Endothelial cell of umbilical vein (primary cell): ENCODE data around the gene MTCL1. TPM values are rescaled to one million over a fixed set of nuclear protein-coding genes. Genes with fewer than 3 reads are reported as not detected.

Experiments used
- BruUV-seq: library from RNA; stranded (reverse); fragments of 400-500 nt; replicated peaks from 2 replicates; lab custom pipeline; 2021; lab: Mats Ljungman, UMichigan
- CTCF ChIA-PET: fragments of 300-600, 350-600 bp; sonication (Branson Sonifier 250); formaldehyde crosslinking; loops from one replicate; lab custom pipeline; 2021; ENCODE audit warnings: antibody characterized with exemption, inconsistent platforms; lab: Charles Lee
- POLR2A ChIA-PET: fragments of 300-600, 350-600 bp; sonication (Branson Sonifier 250); formaldehyde crosslinking; loops from one replicate; lab custom pipeline; 2021; ENCODE audit warnings: antibody characterized with exemption, inconsistent platforms; lab: Charles Lee
- DNase-seq: peaks from one replicate; pipeline ENCODE4 v3.0.0-alpha.2; 2011; ENCODE audit warnings: low read depth, low spot score
- FAIRE-seq: peaks from 2 replicates; lab custom pipeline; 2011; peaks lifted over from hg19 to GRCh38; lab: Jason Lieb, UNC
- H2AFZ ChIP-seq: 2 replicates; pipeline ENCODE4 v1.6.0; 2012; ENCODE audit warnings: low read depth, low read length, control low read depth, inconsistent platforms
- H3K27ac ChIP-seq: 2 replicates; pipeline ENCODE4 v1.5.1; 2011; ENCODE audit warnings: low read depth, mild to moderate bottlenecking, control low read depth, low read length, moderate library complexity; ENCODE audit not compliant: insufficient read depth
- H3K27me3 ChIP-seq, 2 experiments: 2 replicates each; pipeline versions ENCODE4 v1.6.0 to v1.6.1; 2011; ENCODE audit warnings: low read length in 2 of 2, mixed read lengths in 1 of 2; ENCODE audit not compliant: control insufficient read depth in 2 of 2, insufficient read depth in 2 of 2
- H3K36me3 ChIP-seq, 2 experiments: 2 replicates in 1 of 2; 3 replicates in 1 of 2; pipeline ENCODE4 v1.5.1; 2011; ENCODE audit warnings: low read length in 2 of 2, mild to moderate bottlenecking in 1 of 2, moderate library complexity in 1 of 2; ENCODE audit not compliant: control insufficient read depth in 2 of 2, insufficient read depth in 2 of 2; ENCODE audit errors: extremely low read depth in 1 of 2
- H3K4me1 ChIP-seq: 3 replicates; pipeline ENCODE4 v1.5.1; 2011; ENCODE audit warnings: mild to moderate bottlenecking, low read length; ENCODE audit not compliant: control insufficient read depth, insufficient read depth; ENCODE audit errors: extremely low read depth
- H3K4me2 ChIP-seq: 2 replicates; pipeline ENCODE4 v1.6.1; 2011; ENCODE audit warnings: low read length, control low read depth, mixed read lengths; ENCODE audit not compliant: insufficient read depth
- H3K4me3 ChIP-seq, 3 experiments: fragments of 200-600 bp in 1 of 3; sonication (generic), shearing (Covaris generic) in 1 of 3; replicated peaks in 1 of 3; 2 replicates each; pipeline ENCODE4 v1.5.1; 2011 to 2016; ENCODE audit warnings: control low read depth in 3 of 3, low read length in 3 of 3, mild to moderate bottlenecking in 2 of 3, inconsistent platforms in 1 of 3, low read depth in 1 of 3, moderate library complexity in 1 of 3; ENCODE audit not compliant: insufficient read depth in 1 of 3
- H3K79me2 ChIP-seq: 2 replicates; pipeline ENCODE4 v1.6.0; 2012; ENCODE audit warnings: low read length, inconsistent platforms; ENCODE audit not compliant: control insufficient read depth, insufficient read depth
- H3K9ac ChIP-seq: replicated peaks from 2 replicates; pipeline ENCODE3; 2011; ENCODE audit warnings: low read length, control low read depth; ENCODE audit not compliant: insufficient read depth; ENCODE audit errors: extremely low read depth
- H3K9me1 ChIP-seq: replicated peaks from 3 replicates; pipeline ENCODE4 v1.6.0; 2011; ENCODE audit warnings: mild to moderate bottlenecking, low read length; ENCODE audit not compliant: control insufficient read depth, insufficient read depth; ENCODE audit errors: extremely low read depth
- H3K9me3 ChIP-seq: replicated peaks from 2 replicates; pipeline ENCODE4 v1.5.1; 2012; ENCODE audit warnings: low read length, inconsistent platforms; ENCODE audit not compliant: control insufficient read depth, insufficient read depth
- H4K20me1 ChIP-seq: replicated peaks from 2 replicates; pipeline ENCODE3; 2011; ENCODE audit warnings: mild to moderate bottlenecking, low read length; ENCODE audit not compliant: control insufficient read depth, insufficient read depth; ENCODE audit errors: extremely low read depth
- EZH2 ChIP-seq: IDR thresholded peaks from 2 replicates; pipeline ENCODE4 v1.6.1; 2012; ENCODE audit warnings: borderline replicate concordance, low read depth, mild to moderate bottlenecking, moderate library complexity, low read length, inconsistent platforms; ENCODE audit not compliant: severe bottlenecking
- FOS ChIP-seq: IDR thresholded peaks from 2 replicates; pipeline ENCODE4 v1.6.1; 2011; ENCODE audit warnings: mild to moderate bottlenecking, low read length, moderate library complexity, borderline replicate concordance; ENCODE audit not compliant: insufficient read depth
- GATA2 ChIP-seq: IDR thresholded peaks from 2 replicates; pipeline ENCODE4 v1.7.0; 2011; ENCODE audit warnings: low read depth, mild to moderate bottlenecking, moderate library complexity, mixed read lengths, low read length; ENCODE audit not compliant: insufficient read length, insufficient read depth
- JUN ChIP-seq: IDR thresholded peaks from 2 replicates; pipeline ENCODE4 v1.6.1; 2011; ENCODE audit warnings: borderline replicate concordance, low read depth; ENCODE audit not compliant: insufficient read length, insufficient read depth
- MYC ChIP-seq: IDR thresholded peaks from one replicate; pipeline ENCODE4 v1.6.1; 2011; ENCODE audit warnings: mild to moderate bottlenecking, low read depth, low read length
- POLR2A ChIP-seq: IDR thresholded peaks from 2 replicates; pipeline ENCODE4 v1.6.1; 2012; ENCODE audit warnings: low read depth, mild to moderate bottlenecking, control low read depth, low read length
- POLR2AphosphoS5 ChIP-seq: IDR thresholded peaks from 2 replicates; pipeline ENCODE4 v1.6.1; 2012; ENCODE audit warnings: low read depth, mild to moderate bottlenecking, control low read depth, low read length, moderate library complexity; ENCODE audit not compliant: insufficient read depth
- dilution Hi-C: fragments of 300-500 bp; cut with MboI; formaldehyde crosslinking; loops from one replicate; pipeline ENCODE4 v1.15.0; 2019; ENCODE audit warnings: low sequenced_read_pairs; ENCODE audit not compliant: extremely low pct_ligation_motif_present
- intact Hi-C: fragments of 100-400 bp; cut with micrococcal nuclease; formaldehyde crosslinking; loops from one replicate; pipeline ENCODE4 v1.10.0; 2022
- polyA plus RNA-seq, 4 experiments: library from polyadenylated mRNA; depleted of rRNA in 3 of 4; stranded (reverse) in 3 of 4; unstranded in 1 of 4; fragments of >200 nt; gene quantifications; 2 replicates each; pipeline versions ENCODE4 v1.2.1 to v1.2.3, GENCODE V29; 2011 to 2012; ENCODE audit warnings: missing spikeins in 1 of 4
- total RNA-seq: library from RNA; stranded (reverse); gene quantifications from 2 replicates; pipeline ENCODE4 v1.2.3, GENCODE V29; 2021
- TF ChIP-seq, protein P1 (sequence below), 2 donors: IDR thresholded peaks; 1 replicate in 1 of 2; 2 replicates in 1 of 2; pipeline ENCODE4 v1.5.1; 2011; ENCODE audit warnings: low read length in 2 of 2, mild to moderate bottlenecking in 2 of 2, moderate library complexity in 2 of 2, control low read depth in 1 of 2, inconsistent platforms in 1 of 2, low read depth in 1 of 2; ENCODE audit not compliant: insufficient read depth in 1 of 2; ENCODE audit errors: extremely low read depth in 1 of 2
- TF ChIP-seq, protein P2 (sequence below): IDR thresholded peaks from 2 replicates; pipeline ENCODE4 v1.6.1; 2011; ENCODE audit not compliant: insufficient read depth, insufficient read length

Gene MTCL1
- total and polyA plus RNA-seq, 2 donors (not counting 3 experiments of a cell fraction or from before 2014, with no cell fraction given): 11.9 to 75.7 TPM

DNA sequence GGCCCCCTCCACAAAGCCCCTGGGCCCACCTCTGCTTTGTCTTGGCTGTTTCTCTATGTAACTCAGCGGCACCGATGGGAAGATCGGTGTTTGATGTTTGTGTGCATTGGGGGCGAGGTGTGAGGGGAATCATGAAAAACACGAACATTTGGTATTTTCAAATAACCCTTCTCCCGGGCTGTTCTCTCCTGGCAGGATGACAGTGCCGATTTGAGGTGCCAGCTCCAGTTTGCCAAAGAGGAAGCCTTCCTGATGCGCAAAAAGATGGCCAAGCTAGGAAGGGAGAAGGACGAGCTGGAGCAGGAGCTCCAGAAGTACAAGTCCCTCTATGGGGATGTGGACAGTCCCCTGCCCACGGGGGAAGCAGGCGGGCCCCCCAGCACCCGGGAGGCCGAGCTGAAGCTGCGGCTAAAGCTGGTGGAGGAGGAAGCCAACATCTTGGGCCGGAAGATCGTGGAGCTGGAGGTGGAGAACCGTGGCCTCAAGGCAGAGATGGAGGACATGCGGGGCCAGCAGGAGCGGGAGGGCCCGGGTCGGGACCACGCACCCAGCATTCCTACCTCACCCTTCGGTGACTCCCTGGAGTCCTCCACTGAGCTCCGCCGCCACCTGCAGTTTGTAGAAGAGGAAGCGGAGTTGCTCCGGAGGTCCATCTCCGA is 78.1 kb downstream of the MTCL1 start:
- Histone ChIP-seq H3K4me1 (peaks cover 11% of the 10 kb centered on the region), H3K27me3 (no peaks in the 10 kb centered on the region), H3K4me3 (no peak overlapping the region), H3K4me2 (no peak overlapping the region), H3K79me2 (no peaks in the 10 kb centered on the region), H3K9ac (no peak overlapping the region), H3K27ac (no peak overlapping the region), H3K36me3 (peaks cover 7 to 11% of the 10 kb centered on the region in 2 experiments), H3K9me3 (no peaks in the 10 kb centered on the region), H2AFZ (no peak overlapping the region), H4K20me1 (no peaks in the 10 kb centered on the region), H3K9me1 (no peaks in the 10 kb centered on the region)
- no TSS peak for BruUV-seq
- TF ChIP-seq, protein P1, sequence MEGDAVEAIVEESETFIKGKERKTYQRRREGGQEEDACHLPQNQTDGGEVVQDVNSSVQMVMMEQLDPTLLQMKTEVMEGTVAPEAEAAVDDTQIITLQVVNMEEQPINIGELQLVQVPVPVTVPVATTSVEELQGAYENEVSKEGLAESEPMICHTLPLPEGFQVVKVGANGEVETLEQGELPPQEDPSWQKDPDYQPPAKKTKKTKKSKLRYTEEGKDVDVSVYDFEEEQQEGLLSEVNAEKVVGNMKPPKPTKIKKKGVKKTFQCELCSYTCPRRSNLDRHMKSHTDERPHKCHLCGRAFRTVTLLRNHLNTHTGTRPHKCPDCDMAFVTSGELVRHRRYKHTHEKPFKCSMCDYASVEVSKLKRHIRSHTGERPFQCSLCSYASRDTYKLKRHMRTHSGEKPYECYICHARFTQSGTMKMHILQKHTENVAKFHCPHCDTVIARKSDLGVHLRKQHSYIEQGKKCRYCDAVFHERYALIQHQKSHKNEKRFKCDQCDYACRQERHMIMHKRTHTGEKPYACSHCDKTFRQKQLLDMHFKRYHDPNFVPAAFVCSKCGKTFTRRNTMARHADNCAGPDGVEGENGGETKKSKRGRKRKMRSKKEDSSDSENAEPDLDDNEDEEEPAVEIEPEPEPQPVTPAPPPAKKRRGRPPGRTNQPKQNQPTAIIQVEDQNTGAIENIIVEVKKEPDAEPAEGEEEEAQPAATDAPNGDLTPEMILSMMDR (IDR thresholded peaks at IDR 0.05; ENCODE audit: extremely low read depth in 1 of 2, insufficient read depth in 1 of 2, low read depth in 1 of 2, low read length in 2 of 2): no peak
- TF ChIP-seq JUN (no peak), POLR2A (no peak), POLR2AphosphoS5 (no peak), MYC (no peak), GATA2 (no peak), FOS (no peak), EZH2 (no peak)
- TF ChIP-seq, protein P2, sequence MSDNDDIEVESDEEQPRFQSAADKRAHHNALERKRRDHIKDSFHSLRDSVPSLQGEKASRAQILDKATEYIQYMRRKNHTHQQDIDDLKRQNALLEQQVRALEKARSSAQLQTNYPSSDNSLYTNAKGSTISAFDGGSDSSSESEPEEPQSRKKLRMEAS: no peak
- ChIA-PET POLR2A (no interaction called here), CTCF (interaction anchor here (1.0 to 1.7 kb wide), 3 partner anchors 76 to 204 kb away, joined by 3 to 7 read pairs (median 5); no protein-coding TSS in a partner anchor)
- dilution Hi-C loops: no loop called here
- FAIRE-seq (no peak), DNase-seq (no peak)
- intact Hi-C loops: no loop called here
